ENCODE measurements around the gene PTPRK. TPM values are rescaled to one million over a fixed set of nuclear protein-coding genes. Genes with fewer than 3 reads are reported as not detected.
A peak's percentile ranks its signal among the peaks of the same experiment; 100 is the strongest.

The PTPRK gene
- total and polyA plus RNA-seq, 5 experiments from 2014 or later, result 3.7 to 7.5 (median 6.3) TPM

- ATAC-seq, result no peak
- peaks cover 11 to 29% (median 19%) of the 10 kb centered on the region in 4 donors for H3K4me1 Mint-ChIP-seq
- H3K4me3 Mint-ChIP-seq, result peak overlapping the region; percentile 70 to 89 (median 80)
- H3K9me3 Mint-ChIP-seq, result no peaks in the 10 kb centered on the region
- POLR2A ChIA-PET, result interaction anchor here (0.7 kb wide), 1 partner anchor 10 kb away, joined by 3 read pairs; no protein-coding TSS in a partner anchor
- H3K27ac Mint-ChIP-seq, result peak overlapping the region in 8 of 10 donors; percentile 13 to 90 (median 79)
- no peak for DNase-seq
- no peaks in the 10 kb centered on the region for H3K27me3 Mint-ChIP-seq
- H3K36me3 Mint-ChIP-seq, result peaks cover 0 to 3% (median 0%) of the 10 kb centered on the region in 3 donors
Observed at GRCh38 chr6:128479048-128479666, 41.2 kb downstream of the PTPRK start.

GRCh38 chr6:128478230-128479047 is 42.0 kb downstream of the PTPRK start:
- ATAC-seq (peak; percentile 35 to 57), DNase-seq (peak in 3 of 10 donors; percentile 7 to 33 (median 19))
- POLR2A ChIA-PET, result interaction anchor here (0.7 kb wide), 1 partner anchor 11 kb away, joined by 3 read pairs; no protein-coding TSS in a partner anchor
- H3K27me3 Mint-ChIP-seq, result no peaks in the 10 kb centered on the region
- H3K4me1 Mint-ChIP-seq, result peaks cover 11 to 29% (median 19%) of the 10 kb centered on the region in 4 donors
- no peaks in the 10 kb centered on the region for H3K9me3 Mint-ChIP-seq
- H3K4me3 Mint-ChIP-seq, result peak overlapping the region; percentile 70 to 89 (median 80)
- peak overlapping the region; percentile 11 to 90 (median 79) for H3K27ac Mint-ChIP-seq
- H3K36me3 Mint-ChIP-seq, result peaks cover 0 to 6% (median 0%) of the 10 kb centered on the region in 3 donors

GRCh38 chr6:128474933-128475332 is 45.5 kb downstream of the PTPRK start:
- no peak for DNase-seq
- Mint-ChIP-seq H3K9me3 (no peaks in the 10 kb centered on the region), H3K27ac (no peak overlapping the region), H3K4me3 (no peak overlapping the region), H3K36me3 (peaks cover 0 to 6% (median 0%) of the 10 kb centered on the region in 3 donors), H3K4me1 (peaks cover 8 to 25% (median 13%) of the 10 kb centered on the region in 4 donors), H3K27me3 (peaks cover 0 to 8% (median 0%) of the 10 kb centered on the region in 5 donors)
- no peak for ATAC-seq
- POLR2A ChIA-PET, result no interaction called here

GRCh38 chr6:128474481-128474880 is 45.9 kb downstream of the PTPRK start:
- Mint-ChIP-seq H3K27ac (no peak overlapping the region), H3K36me3 (peaks cover 0 to 6% (median 0%) of the 10 kb centered on the region in 3 donors), H3K27me3 (peaks cover 0 to 8% (median 0%) of the 10 kb centered on the region in 5 donors), H3K4me3 (no peak overlapping the region), H3K9me3 (no peaks in the 10 kb centered on the region), H3K4me1 (peaks cover 8 to 22% (median 11%) of the 10 kb centered on the region in 4 donors)
- POLR2A ChIA-PET, result no interaction called here
- ATAC-seq (no peak), DNase-seq (no peak)

- Mint-ChIP-seq H3K9me3 (no peaks in the 10 kb centered on the region), H3K4me1 (peaks cover 0 to 5% (median 1%) of the 10 kb centered on the region in 4 donors), H3K4me3 (no peak overlapping the region), H3K27me3 (peaks cover 0 to 8% (median 0%) of the 10 kb centered on the region in 5 donors), H3K36me3 (peaks cover 0 to 6% (median 0%) of the 10 kb centered on the region in 3 donors), H3K27ac (no peak overlapping the region)
- POLR2A ChIA-PET, result no interaction called here
- DNase-seq (no peak), ATAC-seq (no peak)
Observed at GRCh38 chr6:128471907-128472306, 48.5 kb downstream of the PTPRK start.

GRCh38 chr6:128465368-128466343 is 54.7 kb downstream of the PTPRK start:
- ATAC-seq, result no peak
- Mint-ChIP-seq H3K4me1 (peaks cover 0 to 2% (median 0%) of the 10 kb centered on the region in 4 donors), H3K27me3 (peaks cover 0 to 2% (median 0%) of the 10 kb centered on the region in 5 donors), H3K9me3 (no peaks in the 10 kb centered on the region), H3K36me3 (no peaks in the 10 kb centered on the region), H3K4me3 (no peak overlapping the region), H3K27ac (no peak overlapping the region)
- POLR2A ChIA-PET, result no interaction called here
- DNase-seq, result no peak

- Mint-ChIP-seq H3K27ac (no peak overlapping the region), H3K27me3 (peaks cover 0 to 2% (median 0%) of the 10 kb centered on the region in 5 donors), H3K4me3 (no peak overlapping the region), H3K4me1 (peaks cover 0 to 2% (median under 1%) of the 10 kb centered on the region in 4 donors), H3K36me3 (peaks cover 0 to 3% (median 0%) of the 10 kb centered on the region in 3 donors), H3K9me3 (no peaks in the 10 kb centered on the region)
- POLR2A ChIA-PET, result no interaction called here
- ATAC-seq (no peak), DNase-seq (no peak)
Observed at GRCh38 chr6:128464790-128465189, 55.6 kb downstream of the PTPRK start.

GRCh38 chr6:128463942-128464341 is 56.5 kb downstream of the PTPRK start:
- Mint-ChIP-seq H3K27ac (no peak overlapping the region), H3K4me1 (peaks cover 0 to 5% (median under 1%) of the 10 kb centered on the region in 4 donors), H3K4me3 (no peak overlapping the region), H3K9me3 (no peaks in the 10 kb centered on the region), H3K27me3 (peaks cover 0 to 1% (median 0%) of the 10 kb centered on the region in 5 donors), H3K36me3 (peaks cover 0 to 7% (median 0%) of the 10 kb centered on the region in 3 donors)
- no peak for ATAC-seq
- POLR2A ChIA-PET, result no interaction called here
- DNase-seq, result no peak

GRCh38 chr6:128461501-128461900 is 58.9 kb downstream of the PTPRK start:
- POLR2A ChIA-PET, result no interaction called here

GRCh38 chr6:128456510-128457230 is 63.7 kb downstream of the PTPRK start:
- no peak for ATAC-seq
- H3K36me3 Mint-ChIP-seq, result peaks cover 0 to 7% (median 0%) of the 10 kb centered on the region in 3 donors
- no peak overlapping the region for H3K4me3 Mint-ChIP-seq
- H3K27me3 Mint-ChIP-seq, result no peaks in the 10 kb centered on the region
- POLR2A ChIA-PET, result no interaction called here
- no peak for DNase-seq
- no peaks in the 10 kb centered on the region for H3K9me3 Mint-ChIP-seq
- no peak overlapping the region for H3K27ac Mint-ChIP-seq
- peaks cover 0 to 5% (median under 1%) of the 10 kb centered on the region in 4 donors for H3K4me1 Mint-ChIP-seq

More at GRCh38 chr6:128461501-128461900, 58.9 kb downstream of the PTPRK start:
- no peak for DNase-seq
- ATAC-seq, result no peak
- Mint-ChIP-seq H3K4me1 (peaks cover 0 to 5% (median 2%) of the 10 kb centered on the region in 4 donors), H3K4me3 (no peak overlapping the region), H3K36me3 (peaks cover 0 to 7% (median 0%) of the 10 kb centered on the region in 3 donors), H3K9me3 (no peaks in the 10 kb centered on the region), H3K27ac (no peak overlapping the region), H3K27me3 (peaks cover 0 to 1% (median 0%) of the 10 kb centered on the region in 5 donors)

GRCh38 chr6:128455959-128456358 is 64.4 kb downstream of the PTPRK start:
- H3K4me3 Mint-ChIP-seq, result no peak overlapping the region
- no peaks in the 10 kb centered on the region for H3K9me3 Mint-ChIP-seq
- H3K27ac Mint-ChIP-seq, result no peak overlapping the region
- no peaks in the 10 kb centered on the region for H3K27me3 Mint-ChIP-seq
- peaks cover 0 to 5% (median under 1%) of the 10 kb centered on the region in 4 donors for H3K4me1 Mint-ChIP-seq
- H3K36me3 Mint-ChIP-seq, result peaks cover 0 to 7% (median 0%) of the 10 kb centered on the region in 3 donors
- ATAC-seq, result no peak
- no peak for DNase-seq
- POLR2A ChIA-PET, result no interaction called here
